Germinal center (tissue), 1 donor: ENCODE results near the gene THUMPD3.

Experiments
- DNase-seq: peaks from one replicate; pipeline ENCODE4 v3.0.0; 2012; ENCODE audit warnings: mixed read lengths, low spot score

The THUMPD3 gene, protein sequence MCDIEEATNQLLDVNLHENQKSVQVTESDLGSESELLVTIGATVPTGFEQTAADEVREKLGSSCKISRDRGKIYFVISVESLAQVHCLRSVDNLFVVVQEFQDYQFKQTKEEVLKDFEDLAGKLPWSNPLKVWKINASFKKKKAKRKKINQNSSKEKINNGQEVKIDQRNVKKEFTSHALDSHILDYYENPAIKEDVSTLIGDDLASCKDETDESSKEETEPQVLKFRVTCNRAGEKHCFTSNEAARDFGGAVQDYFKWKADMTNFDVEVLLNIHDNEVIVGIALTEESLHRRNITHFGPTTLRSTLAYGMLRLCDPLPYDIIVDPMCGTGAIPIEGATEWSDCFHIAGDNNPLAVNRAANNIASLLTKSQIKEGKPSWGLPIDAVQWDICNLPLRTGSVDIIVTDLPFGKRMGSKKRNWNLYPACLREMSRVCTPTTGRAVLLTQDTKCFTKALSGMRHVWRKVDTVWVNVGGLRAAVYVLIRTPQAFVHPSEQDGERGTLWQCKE

DNA sequence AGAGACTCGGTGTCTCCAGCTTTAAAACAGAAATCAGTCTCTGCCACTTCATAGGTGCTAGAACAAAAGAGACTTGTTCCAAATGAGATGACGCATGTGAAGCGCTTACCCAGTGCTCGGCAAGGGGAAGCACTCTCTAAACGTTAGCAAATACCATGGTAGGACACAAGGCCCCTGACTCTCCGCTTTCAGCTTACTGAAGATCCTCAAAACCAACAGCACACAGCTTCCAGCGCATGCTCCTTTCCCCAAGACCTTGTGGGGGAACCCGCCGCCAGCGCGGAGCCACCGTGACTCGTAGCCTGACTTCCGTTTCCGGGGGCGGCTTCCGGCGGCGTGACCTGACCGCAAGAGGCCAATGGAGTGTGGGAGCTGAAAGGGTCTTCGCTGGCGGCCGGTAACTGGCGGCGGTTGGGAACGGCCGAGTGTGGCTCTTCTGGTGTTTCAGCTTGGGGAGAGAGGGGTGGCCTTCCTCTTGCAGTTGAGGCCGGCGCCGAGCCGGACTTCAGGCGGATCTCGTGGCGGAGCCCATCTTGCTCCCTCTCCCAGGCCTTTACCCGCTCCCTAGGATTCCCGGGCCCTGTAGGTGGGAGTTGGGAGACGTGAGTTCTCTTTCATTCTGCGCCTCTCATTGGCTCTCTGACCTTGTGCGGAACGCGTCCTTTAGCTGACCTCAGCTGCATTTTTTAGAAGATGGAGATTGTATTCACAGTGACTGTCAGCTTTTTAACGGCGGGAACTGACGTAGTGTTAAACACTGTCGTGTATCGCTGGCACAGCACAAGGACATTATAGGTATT, at the start of gene THUMPD3:
THUMPD3 (plus strand) TSS at position 324 of the 800 bp plus-strand sequence. CDS start 2,015 bp downstream, outside the sequence.
- DNase-seq: peak; percentile 82

DNA sequence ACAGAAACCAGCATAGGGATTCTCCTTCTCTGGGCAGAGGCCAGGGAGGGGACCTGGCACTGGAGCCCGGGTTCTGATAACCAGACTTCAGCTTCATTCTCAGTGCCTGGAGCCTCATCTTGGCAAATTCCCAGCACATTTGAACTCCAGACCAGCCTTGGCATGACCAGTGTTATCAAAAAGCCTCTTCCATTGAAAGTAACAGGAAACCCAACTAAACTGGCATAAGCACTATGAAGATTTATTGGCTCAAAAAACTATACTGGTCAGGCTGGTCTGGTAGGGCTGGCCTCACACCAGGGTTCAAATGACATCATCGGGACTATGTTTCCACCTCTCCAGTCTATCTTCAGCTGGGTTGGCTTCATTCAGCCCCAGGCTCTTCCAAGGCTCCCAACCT, 48.1 kb upstream of the THUMPD3 start:
- DNase-seq: no peak

DNA sequence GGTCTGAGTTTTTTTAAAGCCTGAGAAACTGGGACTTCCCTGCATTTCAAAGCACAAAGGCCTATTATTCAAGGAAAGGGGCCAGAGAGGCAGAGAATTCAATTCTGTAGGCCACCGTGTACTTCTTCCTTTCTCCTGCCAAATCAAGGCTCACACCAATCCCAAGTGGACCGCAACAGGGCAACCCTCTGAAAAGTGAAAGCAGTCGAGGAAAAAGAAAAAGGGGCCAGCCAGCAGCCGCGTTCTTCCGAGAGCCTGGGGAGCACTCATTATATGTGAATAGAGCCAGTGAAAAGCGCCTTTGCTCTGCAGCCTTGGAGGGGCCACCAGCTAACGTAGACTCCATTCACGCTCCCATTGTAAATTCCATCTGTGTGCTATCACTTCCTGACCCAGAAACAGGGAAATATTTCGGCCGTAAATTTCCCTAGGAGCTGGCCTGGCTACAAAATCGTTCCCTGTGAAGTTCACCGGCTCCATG, 45.9 kb upstream of the THUMPD3 start:
- DNase-seq: no peak

GRCh38 chr3:9322780-9323179, 40.1 kb upstream of the THUMPD3 start:
- no peak for DNase-seq

DNA sequence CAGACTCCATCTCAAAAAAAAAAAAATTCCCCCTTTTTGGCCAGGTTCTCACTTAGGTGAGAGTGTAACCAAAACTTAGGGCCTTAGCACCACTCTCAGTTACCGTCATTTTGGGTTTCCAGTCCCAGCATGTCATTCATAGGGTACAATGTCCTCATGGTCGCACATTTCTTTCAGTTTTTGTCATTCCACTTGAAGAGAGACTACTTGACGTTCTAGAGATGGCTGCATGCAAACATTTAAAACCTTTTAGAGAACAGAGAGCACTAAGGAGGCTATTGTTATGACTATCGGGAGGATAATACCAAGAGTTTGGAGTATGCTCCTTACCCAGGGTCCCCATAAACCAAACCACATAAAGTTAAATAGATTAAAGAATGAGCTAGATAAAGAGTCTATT, 37.9 kb upstream of the THUMPD3 start:
- DNase-seq: no peak

DNA sequence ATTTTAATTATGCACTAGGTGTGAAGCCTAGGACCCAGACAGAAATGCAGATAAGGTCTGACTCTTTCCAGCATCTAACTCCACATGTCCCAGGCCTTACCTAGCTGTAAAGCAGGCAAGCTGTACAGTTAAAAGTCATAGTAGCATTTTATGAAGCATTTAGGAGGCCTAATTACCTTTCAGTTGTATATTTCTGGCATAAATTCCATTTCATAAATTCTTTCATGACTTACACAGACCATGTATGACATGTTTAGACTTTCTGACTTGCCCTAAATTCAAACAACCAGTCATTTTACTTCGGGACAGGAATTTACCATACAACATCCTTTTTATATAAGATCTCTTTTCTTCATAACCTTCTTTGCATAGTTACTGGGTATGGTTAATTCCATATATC, 35.3 kb upstream of the THUMPD3 start:
- DNase-seq: no peak

DNA sequence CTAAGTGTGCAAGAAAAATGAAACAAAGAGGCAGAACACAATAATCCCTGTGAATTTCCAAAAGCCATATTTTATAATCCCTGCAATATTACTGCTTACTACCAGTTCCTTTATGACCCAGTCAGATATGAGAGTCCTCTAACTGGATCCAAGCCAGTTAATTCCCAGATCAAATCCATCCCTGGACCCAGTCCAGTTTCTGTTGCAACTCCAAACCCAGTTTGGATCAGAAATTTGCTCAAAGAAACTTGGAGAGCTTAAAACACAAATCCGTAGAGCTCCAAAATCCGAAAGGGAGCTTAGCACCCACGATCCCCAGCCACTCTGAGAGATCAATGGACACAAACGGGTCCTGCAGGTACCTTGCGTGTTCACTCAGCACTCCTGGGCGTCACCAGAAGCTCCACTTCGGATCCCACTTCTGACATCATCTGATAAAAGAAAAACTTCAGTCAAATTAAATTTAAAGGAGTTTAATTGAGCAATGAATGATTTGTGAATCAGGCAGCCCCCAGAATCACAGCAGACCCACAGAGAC, 32.6 kb upstream of the THUMPD3 start:
- no peak for DNase-seq

DNA sequence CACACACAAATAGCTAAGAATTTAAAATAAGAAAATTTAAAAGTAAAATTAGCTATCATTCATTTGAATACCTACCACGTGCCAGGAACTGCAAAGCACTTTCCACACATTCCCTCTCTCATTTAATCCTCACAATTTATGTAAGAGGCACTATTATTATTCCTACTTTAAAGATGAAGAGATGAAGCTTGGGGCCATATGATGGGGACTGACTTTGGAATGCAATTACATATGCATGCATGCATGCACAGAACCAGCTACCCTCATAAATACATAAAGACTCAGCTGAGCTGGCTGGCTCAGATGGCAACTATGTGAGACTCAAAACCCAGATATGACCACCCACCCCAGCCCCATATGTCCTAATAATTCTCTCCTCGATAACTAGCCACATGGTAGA, 31.7 kb upstream of the THUMPD3 start:
- DNase-seq: no peak

DNA sequence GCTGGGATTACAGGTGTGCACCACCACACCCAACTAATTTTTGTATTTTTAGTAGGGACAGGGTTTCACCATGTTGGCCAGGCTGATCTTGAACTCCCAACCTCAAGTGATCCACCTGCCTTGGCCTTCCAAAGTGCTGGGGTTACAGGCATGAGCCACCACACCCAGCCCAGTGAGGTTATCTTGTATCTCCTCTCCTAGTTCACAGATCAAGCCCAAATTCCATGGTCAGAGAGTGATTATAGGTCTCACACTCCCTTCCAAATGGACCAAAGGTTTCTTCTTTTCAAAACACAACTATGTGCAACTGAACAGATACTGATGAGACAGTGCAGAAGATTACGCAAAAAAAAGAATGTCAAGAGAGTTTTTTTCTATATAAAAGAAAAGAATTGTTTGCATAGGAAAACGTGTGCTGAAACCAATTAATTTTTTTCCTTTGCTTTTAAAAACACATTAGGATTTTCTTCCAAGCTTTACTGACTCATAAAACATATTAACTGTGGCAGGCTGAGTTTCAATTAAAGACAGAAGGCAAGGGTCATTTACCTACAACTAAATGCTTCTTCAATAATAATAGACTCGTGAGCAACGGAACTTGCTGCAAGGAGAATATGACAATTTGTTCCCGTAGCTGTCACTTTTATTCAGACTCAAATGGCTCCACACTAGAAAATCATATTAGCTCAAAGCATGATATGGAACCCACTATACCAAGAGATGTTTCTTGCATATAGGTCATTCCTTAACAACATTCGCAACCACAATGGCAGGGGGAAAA, 30.4 kb upstream of the THUMPD3 start:
- DNase-seq: no peak

GRCh38 chr3:9339761-9340471, 22.9 kb upstream of the THUMPD3 start:
- DNase-seq: no peak

GRCh38 chr3:9340472-9340902, 22.4 kb upstream of the THUMPD3 start:
- DNase-seq: no peak

GRCh38 chr3:9342696-9343095, 20.2 kb upstream of the THUMPD3 start:
- DNase-seq: no peak

GRCh38 chr3:9343115-9343514, 19.7 kb upstream of the THUMPD3 start:
- no peak for DNase-seq

- DNase-seq: no peak
Measured at GRCh38 chr3:9345041-9345440, 17.8 kb upstream of the THUMPD3 start.

DNA sequence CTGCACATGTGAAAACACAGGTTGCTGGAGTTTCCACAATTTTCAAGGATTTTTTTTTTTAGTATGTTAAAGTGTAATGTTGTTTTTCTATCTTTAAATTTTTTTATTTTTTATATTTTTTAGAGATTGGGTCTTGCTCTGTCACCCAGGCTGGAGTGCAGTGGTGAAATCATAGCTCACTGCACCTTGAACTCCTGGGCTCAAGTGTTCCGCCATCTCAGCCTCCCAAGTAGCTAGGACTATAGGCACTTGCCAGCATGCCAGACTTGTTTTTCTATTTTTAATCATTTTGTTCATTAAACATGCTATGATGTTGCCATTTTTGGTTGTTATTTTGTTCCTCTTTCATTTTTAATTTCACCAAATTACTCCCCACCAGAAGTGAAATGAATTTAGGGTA, 16.7 kb upstream of the THUMPD3 start:
- DNase-seq: no peak

DNA sequence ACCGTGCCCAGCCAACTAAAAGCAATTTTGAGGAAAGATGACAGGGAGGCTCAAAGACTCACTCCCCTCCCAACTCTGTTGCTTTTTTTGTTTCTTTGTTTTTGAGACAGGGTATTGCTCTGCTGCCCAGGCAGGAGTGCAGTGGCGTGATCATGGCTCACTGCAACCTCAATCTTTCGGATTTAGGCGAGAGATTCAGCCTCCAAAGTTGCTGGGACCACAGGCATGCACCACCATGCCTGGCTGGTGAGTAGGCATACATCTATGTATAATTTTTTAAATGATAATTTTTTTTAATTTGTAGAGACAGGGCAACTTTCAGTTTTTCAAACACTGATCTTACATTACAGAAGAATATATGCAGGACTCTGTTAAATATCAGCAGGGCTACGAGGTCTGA, 15.8 kb upstream of the THUMPD3 start:
- DNase-seq: no peak

- DNase-seq: no peak
Measured at GRCh38 chr3:9347887-9348286, 15.0 kb upstream of the THUMPD3 start.

DNA sequence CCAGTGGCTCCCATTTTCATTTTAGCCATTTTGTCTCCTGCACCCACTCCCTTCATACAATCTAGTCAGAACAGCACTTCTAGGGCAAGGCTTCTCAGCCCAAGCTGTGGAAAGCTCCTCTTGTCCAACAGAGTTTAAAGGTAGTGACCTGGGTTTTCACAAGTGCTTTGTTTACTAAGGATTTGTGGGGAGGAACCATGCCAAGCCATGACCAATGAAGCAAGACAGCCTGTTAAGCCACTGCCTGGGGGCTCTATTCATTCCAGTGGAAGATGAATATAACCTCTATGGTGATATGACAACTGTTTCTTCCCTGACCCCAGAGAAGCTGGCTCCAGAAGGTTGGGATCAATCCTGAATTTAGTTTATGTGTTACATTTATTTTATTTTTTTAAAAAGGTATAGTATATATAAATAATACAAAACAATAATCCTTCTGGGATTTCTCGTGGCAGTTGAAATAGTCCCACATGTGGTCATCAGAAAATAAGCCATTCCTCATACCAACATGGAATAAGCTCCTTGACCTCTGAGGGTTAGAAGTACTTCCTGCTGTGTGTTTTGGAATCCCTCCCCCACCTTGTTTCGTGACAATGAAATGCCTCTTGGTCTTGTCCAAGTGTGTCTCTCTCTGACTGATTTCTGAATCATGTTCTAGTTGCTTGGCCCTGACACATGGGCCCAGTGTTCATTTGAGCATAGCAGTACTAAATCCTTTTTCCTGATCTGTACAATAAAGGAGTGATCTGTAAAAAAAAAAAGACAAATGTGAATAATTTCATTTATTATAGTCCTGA, 13.3 kb upstream of the THUMPD3 start:
- DNase-seq: no peak

DNA sequence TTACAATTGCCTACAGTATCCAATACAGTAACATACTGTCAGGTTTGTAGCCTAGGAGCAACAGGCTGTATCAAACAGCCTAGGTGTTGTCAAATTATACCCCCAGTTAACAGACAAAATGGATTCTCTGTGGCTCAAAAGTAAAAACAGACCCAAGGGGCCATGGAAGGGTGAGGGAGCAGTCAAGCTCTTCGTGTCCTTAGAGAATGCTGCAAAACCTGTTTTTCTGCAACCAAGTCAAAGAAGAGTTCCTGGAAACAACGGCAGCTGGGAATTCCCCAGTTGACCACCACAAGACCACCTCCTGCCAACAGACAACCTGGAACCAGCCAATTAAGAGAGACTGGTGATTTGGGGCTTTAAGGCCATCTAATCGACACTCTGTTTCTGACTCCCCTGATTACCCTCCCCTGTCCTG, 11.1 kb upstream of the THUMPD3 start:
- no peak for DNase-seq
